Spleen (tissue), 11 donors: ENCODE data around the gene COG7. TPM values are rescaled to one million over a fixed set of nuclear protein-coding genes. Genes with fewer than 3 reads are reported as not detected.

ENCODE experiments used
- DNase-seq: peaks from one replicate; pipeline ENCODE4 v3.0.0-alpha.2; 2020
- H3K27ac ChIP-seq, 8 donors: fragments of 200-600 bp; sonication (generic) in 7 of 8; 1 replicate in 4 of 8; 2 replicates in 4 of 8; pipeline versions ENCODE4 v1.5.0 to v1.8.0; 2016 to 2021; ENCODE audit warnings: inconsistent platforms in 4 of 8, mild to moderate bottlenecking in 4 of 8, moderate library complexity in 1 of 8
- H3K27me3 ChIP-seq, 7 donors: fragments of 200-600 bp; sonication (generic) in 6 of 7; replicated peaks in 1 of 7; 1 replicate in 4 of 7; 2 replicates in 3 of 7; pipeline versions ENCODE4 v1.5.0 to v1.8.0; 2016 to 2021; ENCODE audit warnings: inconsistent platforms in 3 of 7, mild to moderate bottlenecking in 1 of 7
- H3K36me3 ChIP-seq, 6 donors: fragments of 200-600 bp; sonication (generic) in 5 of 6; 1 replicate in 4 of 6; 2 replicates in 2 of 6; pipeline versions ENCODE4 v1.5.0 to v1.8.0; 2016 to 2021; ENCODE audit warnings: inconsistent platforms in 2 of 6
- H3K4me1 ChIP-seq, 6 donors: fragments of 200-600 bp; sonication (generic) in 5 of 6; 1 replicate in 3 of 6; 2 replicates in 3 of 6; pipeline versions ENCODE4 v1.5.0 to v1.8.0; 2016 to 2021; ENCODE audit warnings: inconsistent platforms in 3 of 6
- H3K4me3 ChIP-seq, 8 donors: fragments of 200-600 bp; sonication (generic) in 7 of 8; 1 replicate in 4 of 8; 2 replicates in 4 of 8; pipeline versions ENCODE4 v1.5.0 to v1.8.0; 2016 to 2021; ENCODE audit warnings: inconsistent platforms in 4 of 8, mild to moderate bottlenecking in 4 of 8, moderate library complexity in 2 of 8
- H3K9me3 ChIP-seq, 8 donors: fragments of 200-600 bp; sonication (generic) in 7 of 8; 1 replicate in 4 of 8; 2 replicates in 4 of 8; pipeline versions ENCODE4 v1.5.0 to v1.8.0; 2016 to 2021; ENCODE audit warnings: inconsistent platforms in 4 of 8
- CTCF ChIP-seq, 11 experiments: fragments of 200-600 bp in 7 of 11; fragments of 450-650 bp in 4 of 11; sonication (generic) in 4 of 11; IDR thresholded peaks in 8 of 11; conservative IDR thresholded peaks in 3 of 11; 1 replicate in 7 of 11; 2 replicates in 4 of 11; pipeline versions ENCODE4 v1.4.0 to v1.8.0; 2016 to 2021; ENCODE audit warnings: antibody characterized with exemption in 11 of 11, inconsistent platforms in 4 of 11, mild to moderate bottlenecking in 1 of 11
- POLR2A ChIP-seq, 3 donors: fragments of 450-650 bp; IDR thresholded peaks; one replicate each; pipeline ENCODE4 v1.5.1; 2017; ENCODE audit warnings: antibody characterized with exemption in 3 of 3, mild to moderate bottlenecking in 1 of 3
- POLR2AphosphoS5 ChIP-seq, 3 donors: sonication (generic); formaldehyde crosslinking; IDR thresholded peaks; one replicate each; pipeline ENCODE4 v1.5.1; 2017; ENCODE audit warnings: antibody characterized with exemption in 3 of 3
- WGBS, 5 donors: extraction: QIAGEN DNeasy Blood & Tissue Kit in 3 of 5; methylation state at CpG; one replicate each; pipeline versions ENCODE4 v1.1.5 to v1.1.7; 2013 to 2018; 5-methylcytosine and 5-hydroxymethylcytosine counted together
- intact Hi-C: fragments of 100-400 bp; cut with DNase I; formaldehyde crosslinking; loops from one replicate; pipeline ENCODE4 v1.15.0; 2023; ENCODE audit warnings: low total_unique reads
- polyA plus RNA-seq, 3 donors: library from polyadenylated mRNA; stranded (reverse); fragments of 200-250 nt; gene quantifications; one replicate each; pipeline ENCODE4 v1.2.1, GENCODE V29; 2013
- total RNA-seq, 7 donors: library from RNA; depleted of rRNA in 3 of 7; stranded (reverse); fragments of >200 nt in 3 of 7; fragmentation: NEBNext Ultra II Directional in 4 of 7; extraction: Animal tissue kit (Norgen Biotek cat#: 25700) in 4 of 7; gene quantifications; one replicate each; pipeline versions ENCODE4 v1.1.0 to v1.2.1, GENCODE V29; 2016 to 2021
- donor health status: healthy with polysubstance abuse.
- donor health status: DM: no; HTN: no; CAD: no; lungs with moderate emphysema.
- donor health status: DM: no; HTN: no; CAD: no.
- donor health status: Bipolar disorder and iron deficiency.
- donor health status: healthy.
- donor health status: DM: no; HTN: no; CAD: no.
- donor health status: DM: yes; HTN: yes; CAD: no.

COG7 gene
- total and polyA plus RNA-seq, 10 donors: 9.6 to 25.5 (median 18.8) TPM

GRCh38 chr16:23373436-23374219 lies 79.4 kb downstream of the COG7 start:
- H3K27ac ChIP-seq: no peak overlapping the region
- peaks cover 0 to 39% (median 0%) of the 10 kb centered on the region in 7 donors for H3K27me3 ChIP-seq
- DNase-seq: peak; percentile 56
- H3K9me3 ChIP-seq: no peaks in the 10 kb centered on the region
- H3K36me3 ChIP-seq: no peaks in the 10 kb centered on the region
- intact Hi-C loops: no loop called here
- H3K4me1 ChIP-seq: no peaks in the 10 kb centered on the region
- H3K4me3 ChIP-seq: no peak overlapping the region
- TF ChIP-seq POLR2A (IDR thresholded peaks at IDR 0.05) (no peak), POLR2AphosphoS5 (IDR thresholded peaks at IDR 0.05) (no peak), CTCF (IDR thresholded peaks at IDR 0.05 in 8 of 11, conservative IDR thresholded peaks at IDR 0.05 in 3 of 11) (no peak)
- 77 to 86% (median 82%) methylated on average over 12 to 13 of the region's 13 CpGs for WGBS, 5 donors

DNA sequence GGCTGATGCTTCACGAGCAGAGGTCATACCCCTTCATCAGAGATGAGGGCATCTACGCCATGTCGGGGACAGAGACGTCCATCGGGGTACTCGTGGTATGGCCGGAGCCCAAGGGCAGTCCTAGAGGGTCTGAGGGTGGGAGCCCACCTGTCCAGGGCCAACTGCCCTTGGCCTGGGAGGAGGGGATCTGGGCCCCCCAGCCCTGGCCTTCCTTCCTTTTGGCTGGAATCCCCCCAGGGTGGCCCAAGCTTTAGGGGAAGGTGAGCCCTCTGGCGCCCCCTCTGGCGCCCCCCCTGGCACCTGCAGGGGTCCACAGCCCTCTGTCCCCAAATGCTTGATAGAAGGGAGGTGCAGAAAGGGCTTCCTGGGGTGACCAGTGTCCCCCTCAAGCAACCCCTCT lies 81.6 kb downstream of the COG7 start:
- DNase-seq: peak; percentile 51
- Histone ChIP-seq H3K36me3 (no peaks in the 10 kb centered on the region), H3K9me3 (no peaks in the 10 kb centered on the region), H3K4me3 (no peak overlapping the region), H3K4me1 (no peaks in the 10 kb centered on the region), H3K27me3 (peaks cover 0 to 39% (median 0%) of the 10 kb centered on the region in 7 donors), H3K27ac (no peak overlapping the region)
- 75 to 92% (median 83%) methylated on average over 1 to 9 of the region's 9 CpGs for WGBS, 5 donors
- intact Hi-C loops: no loop called here
- TF ChIP-seq CTCF (IDR thresholded peaks at IDR 0.05 in 8 of 11, conservative IDR thresholded peaks at IDR 0.05 in 3 of 11): no peak
- TF ChIP-seq POLR2A (IDR thresholded peaks at IDR 0.05): no peak
- TF ChIP-seq POLR2AphosphoS5 (IDR thresholded peaks at IDR 0.05): no peak

DNA sequence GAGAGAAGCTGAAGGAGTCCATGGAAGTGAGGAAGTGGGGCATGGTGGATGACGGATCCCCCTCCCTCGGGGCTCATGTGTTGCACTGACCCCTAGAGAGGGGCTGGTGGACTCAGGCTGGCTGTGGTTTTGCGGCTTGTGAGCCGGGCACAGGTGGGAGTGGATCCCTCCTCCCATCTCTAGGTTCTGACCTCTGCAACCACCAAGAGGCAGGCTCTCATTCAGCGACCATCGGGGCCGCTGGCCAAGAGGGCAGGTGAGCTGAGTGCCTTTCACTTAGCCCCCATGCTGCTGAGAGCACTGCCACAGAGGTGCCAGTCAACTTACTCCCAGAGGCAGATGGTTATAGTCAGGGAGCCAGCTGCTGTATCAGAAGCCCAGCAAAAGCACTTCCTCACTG lies 83.6 kb downstream of the COG7 start:
- no peaks in the 10 kb centered on the region for H3K36me3 ChIP-seq
- no peak overlapping the region for H3K4me3 ChIP-seq
- H3K27me3 ChIP-seq: peaks cover 0 to 35% (median 0%) of the 10 kb centered on the region in 7 donors
- H3K4me1 ChIP-seq: no peaks in the 10 kb centered on the region
- no peaks in the 10 kb centered on the region for H3K9me3 ChIP-seq
- H3K27ac ChIP-seq: no peak overlapping the region
- TF ChIP-seq POLR2AphosphoS5 (IDR thresholded peaks at IDR 0.05) (no peak), POLR2A (IDR thresholded peaks at IDR 0.05) (no peak), CTCF (IDR thresholded peaks at IDR 0.05 in 8 of 11, conservative IDR thresholded peaks at IDR 0.05 in 3 of 11) (no peak)
- intact Hi-C loops: no loop called here
- DNase-seq: no peak
- WGBS, 5 donors: 54 to 72% (median 57%) methylated on average over 7 of the region's 7 CpGs

DNA sequence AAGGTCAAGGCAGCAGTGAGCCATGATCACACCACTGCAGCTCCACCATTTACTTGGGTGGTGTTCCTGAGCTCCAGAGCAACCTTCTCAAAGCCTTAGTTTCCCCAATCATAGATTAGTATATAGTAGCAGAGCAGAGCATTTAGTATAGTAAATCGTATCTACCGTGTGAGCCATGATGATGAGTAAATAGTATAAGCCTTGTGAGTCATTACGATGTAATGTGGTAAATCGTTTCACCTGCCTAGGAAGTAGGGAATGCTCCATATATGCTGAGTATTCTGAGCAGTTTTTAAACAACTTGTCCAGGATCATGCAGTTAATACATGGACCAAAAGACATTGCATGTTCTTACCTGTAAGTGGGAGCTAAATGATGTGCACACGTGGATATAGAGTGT lies 84.5 kb downstream of the COG7 start:
- H3K9me3 ChIP-seq: no peaks in the 10 kb centered on the region
- H3K4me3 ChIP-seq: no peak overlapping the region
- DNase-seq: no peak
- no peaks in the 10 kb centered on the region for H3K4me1 ChIP-seq
- peaks cover 0 to 30% (median 0%) of the 10 kb centered on the region in 7 donors for H3K27me3 ChIP-seq
- H3K27ac ChIP-seq: no peak overlapping the region
- TF ChIP-seq POLR2A (IDR thresholded peaks at IDR 0.05) (no peak), POLR2AphosphoS5 (IDR thresholded peaks at IDR 0.05) (no peak), CTCF (IDR thresholded peaks at IDR 0.05 in 8 of 11, conservative IDR thresholded peaks at IDR 0.05 in 3 of 11) (no peak)
- no peaks in the 10 kb centered on the region for H3K36me3 ChIP-seq
- WGBS, 5 donors: 68 to 85% (median 84%) methylated on average over 5 of the region's 5 CpGs
- intact Hi-C loops: no loop called here
